HG03460 (cell line): ENCODE data around the gene ZNF335.
"Not testable (repeated sequence)": the region's sequence is repeated elsewhere in the genome, so short reads cannot be mapped to it uniquely, and the experiment has no call there.

ENCODE experiments used
- ATAC-seq: cut with Tn5 transposase; IDR thresholded peaks from one replicate; pipeline ENCODE4 v1.9.1; 2021; ENCODE audit not compliant: unreplicated experiment

The ZNF335 gene

DNA sequence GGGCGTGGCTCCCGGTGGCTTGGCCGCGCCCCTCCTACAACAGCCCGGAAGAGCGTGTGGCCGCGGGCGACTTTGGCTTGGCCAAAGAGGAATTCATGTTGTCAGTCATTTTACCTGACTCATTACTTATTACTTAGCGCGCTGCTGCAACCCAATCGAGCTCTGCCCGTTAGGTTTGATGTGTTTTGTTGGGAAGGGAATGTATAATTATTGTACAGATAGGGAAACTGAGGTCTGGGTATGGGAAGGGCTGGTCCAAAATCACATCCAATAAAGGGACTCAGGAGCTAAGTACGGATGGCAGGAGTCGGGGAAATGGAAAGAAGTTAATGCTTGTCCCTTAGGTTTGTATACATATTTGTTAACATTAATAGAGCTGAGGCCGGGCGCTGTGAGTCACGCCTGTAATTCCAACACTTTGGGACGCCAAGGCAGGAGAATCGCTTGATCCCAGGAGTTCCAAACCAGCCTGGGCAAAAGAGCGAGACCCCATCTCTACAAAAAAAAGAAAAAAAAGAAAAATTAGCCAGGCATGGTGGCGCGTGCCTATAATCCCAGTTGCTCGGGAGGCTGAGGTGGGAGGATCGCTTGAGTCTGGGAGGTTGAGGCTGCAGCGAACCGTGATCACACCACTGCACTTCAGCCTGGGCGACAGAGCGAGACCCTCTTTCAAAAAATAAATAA is 639 bp upstream of the ZNF335 start:
- ATAC-seq, result no peak

DNA sequence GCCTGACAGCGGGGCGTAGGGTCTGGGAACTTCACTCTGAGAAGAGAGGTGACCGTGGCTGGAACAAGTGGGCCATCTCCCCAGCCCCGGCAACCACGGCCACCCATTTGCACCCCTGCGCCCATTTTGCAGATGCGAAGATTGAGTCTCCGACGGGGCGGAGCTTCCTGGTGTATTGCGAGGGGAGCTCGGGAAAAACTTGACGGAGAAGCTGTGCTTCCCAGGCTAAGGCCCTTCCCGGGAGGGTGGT is 653 bp downstream of the ZNF335 start:
- ATAC-seq, result peak; percentile 7

DNA sequence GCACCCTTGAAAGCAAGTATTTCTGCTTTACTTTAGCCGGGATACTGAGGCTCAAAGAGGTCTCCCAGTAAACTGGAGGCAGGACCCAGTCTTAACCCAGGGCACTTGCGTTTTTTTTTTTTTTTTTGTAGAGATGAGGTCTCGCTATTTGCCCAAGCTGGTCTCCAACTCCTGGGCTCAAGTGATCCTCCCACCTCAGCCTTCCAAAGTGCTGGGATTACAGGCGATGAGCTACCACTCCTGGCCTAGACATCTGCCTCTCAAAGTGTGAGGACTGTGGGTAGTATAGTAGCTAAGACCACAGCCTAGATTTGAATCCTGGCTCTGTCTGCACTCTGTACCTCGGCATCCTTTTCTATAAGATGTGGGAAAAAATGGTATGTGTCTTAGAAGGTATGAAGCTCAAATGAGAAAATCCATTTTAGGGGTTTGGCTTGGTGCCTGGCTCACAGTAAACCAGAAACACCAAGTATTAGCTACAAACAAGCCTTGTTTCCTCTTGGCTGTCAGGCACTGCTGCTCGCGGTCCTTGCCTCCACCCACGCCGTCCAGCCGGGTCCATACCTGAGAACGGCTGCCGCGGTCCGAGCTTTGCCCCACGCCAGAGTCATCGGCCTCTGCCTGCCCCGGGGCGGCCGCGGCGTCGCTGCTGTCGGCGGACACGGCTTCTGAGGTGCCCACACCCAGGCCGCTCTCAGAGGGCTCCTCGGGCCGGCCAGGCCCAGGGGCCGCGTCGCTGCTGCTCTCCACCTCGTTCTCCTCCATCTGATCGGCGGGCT is 1.2 kb downstream of the ZNF335 start:
- no peak for ATAC-seq

DNA sequence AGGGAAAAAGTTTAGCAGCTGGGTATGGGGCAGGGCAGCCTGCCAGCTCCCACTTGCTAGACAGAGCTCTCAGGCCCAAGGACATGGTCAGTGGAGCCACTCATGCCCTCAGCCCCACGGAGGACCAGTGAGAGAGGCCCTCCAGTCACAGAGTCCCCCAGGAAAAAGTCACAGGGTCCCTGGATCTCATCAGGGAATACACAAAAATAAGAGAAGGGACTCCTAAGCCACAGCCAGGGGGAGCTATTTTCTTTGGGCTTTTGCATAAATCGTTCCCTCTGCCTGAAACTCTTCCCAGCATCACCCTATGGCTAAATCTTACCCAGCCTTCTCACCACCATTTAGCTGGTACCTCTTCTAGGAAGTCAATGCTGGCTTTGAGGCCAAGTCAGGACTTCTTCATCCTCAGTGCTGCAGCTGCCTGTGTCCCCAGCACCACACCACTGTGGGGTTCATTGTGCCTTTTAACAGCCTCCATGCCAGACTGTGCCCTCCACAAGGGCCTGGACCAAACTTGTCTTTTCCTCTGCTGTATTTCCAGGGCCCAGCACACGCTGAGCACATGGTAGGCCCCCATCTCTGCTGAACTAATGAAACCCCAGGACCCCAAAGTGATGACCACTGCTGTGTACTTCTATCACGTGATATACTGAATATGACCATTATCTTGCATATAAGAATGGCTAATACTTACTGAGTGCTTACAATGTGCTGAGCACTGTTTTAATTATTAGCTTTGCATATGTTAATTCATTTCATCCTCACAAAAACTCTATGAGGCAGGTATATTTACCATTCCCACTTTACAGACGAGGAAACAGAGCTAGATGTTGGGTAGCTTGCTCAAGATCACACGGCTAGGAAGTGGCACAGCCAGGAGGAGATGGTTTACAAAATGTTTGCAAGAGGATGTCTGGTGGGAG is 2.0 kb downstream of the ZNF335 start:
- ATAC-seq, result no peak

DNA sequence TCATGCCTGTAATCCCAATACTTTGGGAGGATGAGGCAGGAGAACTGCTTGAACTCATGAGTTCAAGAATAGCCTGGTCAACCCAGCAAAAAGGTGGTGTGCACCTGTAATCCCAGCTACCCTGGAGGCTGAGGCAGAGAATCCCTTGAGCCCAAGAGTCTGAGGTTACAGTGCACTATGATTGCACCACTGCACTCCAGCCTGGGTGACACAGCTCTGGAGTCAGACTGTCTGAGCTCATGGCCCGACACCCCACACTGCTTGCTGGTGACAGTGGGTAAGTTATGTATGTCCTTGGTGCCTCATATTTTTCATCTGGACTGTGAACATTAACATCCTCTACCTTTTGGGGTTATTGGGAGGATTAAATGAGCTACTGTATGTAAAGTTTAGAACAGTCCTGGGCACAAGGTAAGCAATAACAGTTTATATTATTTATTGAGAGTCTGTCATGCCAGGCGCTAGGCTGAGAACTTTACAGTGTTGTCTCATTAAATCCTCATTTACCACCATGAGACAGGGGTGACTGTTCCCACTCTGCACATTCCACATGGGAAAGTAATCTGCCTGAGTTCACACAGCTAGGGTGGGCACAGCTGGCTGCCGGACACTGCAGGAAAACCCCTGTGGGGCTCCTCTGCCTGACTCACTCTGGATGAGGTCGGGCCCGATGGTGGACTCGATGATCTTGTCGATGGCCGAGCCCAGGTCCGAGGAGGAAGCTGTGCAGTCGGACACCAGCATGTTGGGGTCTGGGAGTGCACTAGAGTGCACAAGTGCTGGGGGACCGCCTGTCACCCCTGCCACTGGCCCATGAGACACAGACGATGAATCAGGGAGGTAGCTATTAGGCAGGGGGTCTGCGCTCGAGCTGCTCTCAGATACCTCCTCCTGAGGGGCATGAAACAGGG is 2.9 kb downstream of the ZNF335 start:
- no peak for ATAC-seq

DNA sequence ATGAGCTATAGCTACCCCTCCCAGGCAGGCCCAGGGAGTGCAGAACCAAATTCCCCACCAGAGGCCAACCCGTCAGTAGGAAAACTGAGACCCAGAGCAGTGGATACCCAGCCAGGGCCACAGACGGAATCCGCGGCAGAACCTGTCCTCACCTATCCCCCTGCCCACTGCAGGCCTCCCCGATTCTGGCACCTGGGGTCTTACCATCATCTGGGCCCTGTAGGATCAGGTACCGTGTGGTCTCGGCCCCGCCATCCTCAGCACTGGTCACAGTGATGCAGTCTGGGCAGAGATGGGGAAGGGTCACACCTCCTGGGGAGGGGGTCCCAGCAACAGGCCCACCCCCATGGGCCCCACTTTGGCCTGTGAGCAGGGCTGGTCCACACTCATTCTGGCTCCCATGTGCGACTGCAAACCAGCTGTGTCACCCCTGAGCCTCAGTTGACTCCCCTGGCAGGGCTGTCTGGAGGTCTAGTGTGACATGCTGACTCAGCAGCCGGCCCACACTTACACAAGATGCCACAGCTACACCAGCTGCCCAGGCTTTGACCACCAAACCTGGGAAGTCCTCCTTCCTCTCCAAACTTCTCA is 3.8 kb downstream of the ZNF335 start:
- no peak for ATAC-seq

DNA sequence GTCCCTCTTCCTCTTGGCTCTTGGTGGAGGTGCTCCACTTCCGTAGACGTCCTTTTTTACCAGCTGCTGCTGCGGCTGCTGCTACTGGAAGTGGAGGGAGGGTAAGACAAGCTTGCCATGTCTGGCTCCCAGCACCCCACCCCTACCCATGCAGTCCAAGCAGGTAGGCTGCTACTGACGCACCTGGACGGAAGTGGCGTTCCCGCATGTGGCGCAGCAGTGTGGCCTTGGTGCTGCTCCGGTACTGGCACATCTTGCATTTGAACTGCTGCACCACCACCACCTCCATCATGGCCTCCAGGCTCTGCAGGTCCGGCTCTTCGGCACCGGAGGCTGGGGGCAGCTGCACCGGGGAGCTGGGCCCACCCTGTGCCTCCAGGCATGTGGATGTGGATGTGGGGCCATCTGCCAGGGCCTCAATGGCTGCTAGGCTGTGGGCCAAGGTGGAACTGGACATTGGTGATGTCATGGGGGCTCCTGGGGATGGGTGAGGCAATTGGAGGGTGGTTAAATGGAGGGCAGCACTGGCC is 4.4 kb downstream of the ZNF335 start:
- ATAC-seq, result no peak

DNA sequence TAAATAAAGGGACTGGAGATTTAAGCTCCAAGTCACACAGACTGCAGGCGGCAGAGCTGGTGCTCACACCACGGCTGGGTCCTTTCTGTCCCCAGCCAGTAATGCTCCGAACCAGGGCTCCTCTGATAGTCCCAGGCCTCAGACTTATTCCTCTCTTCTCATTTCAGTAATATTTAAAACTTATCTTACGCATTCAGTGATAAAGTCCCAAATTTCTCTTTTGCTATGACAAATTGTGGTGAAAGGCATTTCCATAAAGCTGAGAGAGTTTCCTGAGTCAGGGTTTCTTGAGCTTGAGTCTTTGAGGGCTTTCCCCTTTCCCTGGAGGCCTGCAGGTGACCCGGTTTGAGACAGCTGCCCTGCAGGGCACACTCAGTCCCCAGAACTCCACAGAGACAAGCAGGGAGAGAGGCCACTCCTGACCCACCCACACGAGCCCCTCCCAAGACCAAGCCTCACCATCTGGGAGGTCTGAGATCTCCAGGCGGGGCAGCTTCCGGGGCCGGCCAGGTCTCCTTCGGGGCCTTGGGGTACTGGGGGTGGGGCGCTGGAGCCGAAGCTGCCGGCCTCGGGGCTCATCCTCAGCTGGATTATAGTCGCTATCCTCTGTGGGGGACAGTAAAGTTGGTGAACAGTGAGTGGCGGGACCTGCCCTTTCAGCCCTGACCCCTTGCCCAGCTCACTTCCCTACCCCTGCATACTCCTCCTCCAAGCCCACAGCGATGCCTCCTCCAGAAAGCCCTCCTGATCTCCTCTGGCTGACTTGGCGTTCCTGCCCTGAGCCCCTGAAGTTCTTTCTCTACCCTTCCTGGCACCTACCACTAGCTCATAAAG is 6.6 kb downstream of the ZNF335 start:
- no peak for ATAC-seq

DNA sequence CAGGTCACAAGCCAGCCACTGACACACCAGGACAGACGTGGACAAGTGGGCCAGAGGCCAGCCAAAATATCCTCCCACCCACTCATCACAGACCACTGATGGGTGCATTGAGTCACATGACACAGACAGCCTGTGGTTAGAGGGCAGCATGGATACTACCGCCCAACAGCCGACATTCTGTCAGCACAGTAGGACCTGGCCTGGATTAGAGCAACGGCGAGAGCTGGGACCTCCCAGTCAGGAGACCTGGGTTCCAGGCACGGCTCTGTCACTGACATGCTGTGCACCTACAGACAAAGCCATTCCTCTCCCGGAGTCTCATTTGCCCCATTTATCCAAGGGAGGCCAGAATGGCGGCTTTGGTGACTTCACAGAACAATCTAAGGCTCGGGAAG is 8.0 kb downstream of the ZNF335 start:
- ATAC-seq, result no peak

DNA sequence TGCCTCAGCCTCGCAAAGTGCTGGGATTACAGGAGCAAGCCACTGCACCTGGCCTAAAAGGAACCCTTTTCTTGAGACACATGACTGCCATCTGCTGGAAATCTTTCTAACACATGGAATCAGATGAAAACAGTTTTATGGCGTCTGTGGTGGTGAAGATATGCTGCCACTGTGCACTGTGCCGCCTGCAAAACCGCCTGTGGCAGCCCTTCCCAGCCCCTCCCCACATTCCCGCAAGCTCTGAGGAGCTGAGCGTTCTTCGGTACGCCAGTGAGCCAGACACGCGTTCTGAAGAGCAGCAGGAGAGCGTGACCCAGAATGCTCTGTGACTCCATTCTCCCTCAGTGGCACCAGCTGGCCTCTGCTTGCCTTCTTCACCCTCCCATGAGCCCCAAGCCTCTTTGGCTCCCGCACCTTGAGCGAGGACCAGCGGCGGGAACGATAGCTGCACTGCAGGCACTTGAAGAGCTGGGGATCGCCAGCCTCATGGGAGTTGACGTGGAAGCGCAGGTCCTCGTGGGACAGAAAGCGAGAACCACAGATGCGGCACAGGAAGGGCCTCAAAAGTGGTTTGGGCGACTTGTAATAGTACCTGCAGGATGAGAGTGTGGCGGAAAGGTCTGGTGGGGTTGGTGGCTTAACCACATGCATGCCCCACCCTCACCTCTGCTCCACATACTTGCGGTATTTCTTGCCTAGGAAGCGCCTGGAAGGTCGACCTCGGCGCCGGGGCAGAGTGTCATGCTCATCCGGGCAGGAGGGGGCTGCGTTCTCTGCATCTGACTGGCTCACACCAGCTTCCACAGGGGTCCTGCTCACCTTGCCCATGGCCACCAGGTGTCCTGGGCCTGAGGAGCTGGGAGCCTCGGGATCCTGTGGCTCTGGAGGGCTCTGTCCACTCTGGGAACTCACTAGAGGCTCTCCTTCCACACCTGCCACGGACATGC is 8.7 kb downstream of the ZNF335 start:
- ATAC-seq, result no peak

DNA sequence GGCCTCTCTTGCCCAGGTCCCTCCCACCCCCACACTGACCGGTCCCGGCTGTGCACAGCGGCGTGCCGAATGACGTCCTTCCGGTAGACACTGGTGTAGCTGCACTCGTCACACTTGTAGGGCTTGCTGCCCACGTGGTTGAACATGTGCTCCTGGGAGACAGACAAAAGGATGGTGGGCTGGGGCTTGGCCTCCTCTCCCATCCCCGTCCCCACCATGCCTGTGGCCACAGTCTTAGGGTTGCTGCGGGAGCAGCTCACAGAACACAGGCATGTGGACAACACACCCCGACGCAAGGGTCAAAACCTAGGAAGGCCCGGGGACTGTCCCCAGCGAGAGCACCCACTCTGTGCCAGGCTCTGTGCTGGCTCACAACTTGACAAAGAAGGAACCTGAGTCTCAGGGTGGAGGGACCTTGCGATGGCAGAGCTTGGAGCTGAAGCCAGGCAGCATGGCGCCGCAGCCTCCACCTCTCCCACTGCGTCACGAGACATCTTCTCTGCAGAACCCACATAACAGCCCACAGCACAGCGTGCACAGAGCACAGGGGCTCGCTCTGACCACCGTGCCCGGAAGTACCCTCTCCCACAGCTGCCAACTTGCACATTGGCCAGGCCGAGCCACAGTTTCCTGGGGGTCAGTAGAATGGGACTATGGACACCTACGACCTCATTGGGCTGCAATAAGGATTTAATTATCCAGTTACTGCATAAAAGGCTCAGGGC is 9.8 kb downstream of the ZNF335 start:
- no peak for ATAC-seq

DNA sequence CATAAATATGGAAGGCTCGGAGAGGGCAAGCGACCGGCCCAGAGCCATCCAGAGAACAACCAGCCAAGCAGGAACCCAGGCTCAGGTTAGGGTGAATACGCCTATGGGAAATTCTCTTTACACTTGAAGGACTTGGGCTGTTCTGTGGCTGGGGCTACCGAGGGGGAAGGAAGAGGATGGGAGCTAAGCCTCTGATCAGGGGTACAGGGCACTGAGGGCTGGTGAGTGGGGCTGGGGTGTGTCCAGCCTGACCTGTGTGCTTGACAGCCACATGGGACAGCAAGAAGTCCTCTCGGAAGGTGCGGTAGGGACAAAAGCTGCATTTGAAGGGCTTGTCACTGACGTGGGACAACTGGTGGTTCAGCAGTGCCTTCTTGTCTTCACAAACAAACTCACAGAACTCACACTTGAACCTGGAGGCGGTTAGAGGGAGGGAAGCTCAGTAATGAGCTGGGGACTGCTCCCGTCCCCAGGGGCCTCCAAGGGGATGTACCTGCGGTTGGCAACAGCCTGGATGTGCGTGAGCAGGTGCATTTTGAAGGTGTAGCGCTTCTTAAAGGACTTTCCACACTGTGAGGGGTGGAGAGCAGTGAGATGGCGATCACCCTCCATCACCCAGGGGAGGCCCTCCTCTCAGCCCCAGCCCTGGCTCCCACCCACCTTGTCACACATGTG is 11.9 kb downstream of the ZNF335 start:
- no peak for ATAC-seq

DNA sequence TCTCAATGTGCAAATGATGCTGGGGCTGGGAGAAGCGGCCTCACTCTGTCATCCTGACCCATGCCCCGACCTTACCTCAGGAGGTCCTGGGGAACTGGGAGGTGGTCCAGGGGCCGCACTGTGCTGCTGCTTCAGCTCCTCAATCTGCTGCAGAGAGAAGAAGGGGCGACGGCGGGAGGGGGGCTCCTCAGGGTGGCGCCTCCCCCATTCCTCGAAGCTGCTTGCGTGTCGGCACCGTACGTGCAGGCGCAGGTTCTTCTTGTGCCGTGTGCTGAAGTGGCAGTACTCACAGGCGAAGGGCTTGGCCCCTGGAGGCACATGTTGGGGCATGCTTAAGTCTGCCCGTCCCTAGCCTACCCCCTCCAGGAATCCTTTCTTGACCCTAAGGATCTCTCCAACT is 12.9 kb downstream of the ZNF335 start:
- no peak for ATAC-seq

DNA sequence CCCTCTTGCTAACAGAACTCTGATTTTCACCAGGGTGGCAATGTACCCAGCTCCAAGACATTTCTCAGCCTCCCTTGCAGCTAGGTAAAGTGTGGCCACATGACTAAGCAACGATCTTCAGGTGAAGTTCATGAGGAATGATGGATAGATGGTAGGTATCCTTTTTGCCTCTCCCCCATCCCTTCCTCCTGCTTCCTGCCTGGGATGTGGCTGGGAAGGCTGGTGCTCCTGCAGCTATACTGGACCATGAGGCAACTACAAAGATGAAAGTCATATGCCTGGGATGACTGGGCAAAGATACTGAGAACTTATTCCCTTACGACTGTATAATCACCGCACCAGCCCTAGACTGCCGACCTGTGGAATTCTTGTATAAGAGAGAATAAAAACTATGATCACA is 13.4 kb downstream of the ZNF335 start:
- no peak for ATAC-seq

DNA sequence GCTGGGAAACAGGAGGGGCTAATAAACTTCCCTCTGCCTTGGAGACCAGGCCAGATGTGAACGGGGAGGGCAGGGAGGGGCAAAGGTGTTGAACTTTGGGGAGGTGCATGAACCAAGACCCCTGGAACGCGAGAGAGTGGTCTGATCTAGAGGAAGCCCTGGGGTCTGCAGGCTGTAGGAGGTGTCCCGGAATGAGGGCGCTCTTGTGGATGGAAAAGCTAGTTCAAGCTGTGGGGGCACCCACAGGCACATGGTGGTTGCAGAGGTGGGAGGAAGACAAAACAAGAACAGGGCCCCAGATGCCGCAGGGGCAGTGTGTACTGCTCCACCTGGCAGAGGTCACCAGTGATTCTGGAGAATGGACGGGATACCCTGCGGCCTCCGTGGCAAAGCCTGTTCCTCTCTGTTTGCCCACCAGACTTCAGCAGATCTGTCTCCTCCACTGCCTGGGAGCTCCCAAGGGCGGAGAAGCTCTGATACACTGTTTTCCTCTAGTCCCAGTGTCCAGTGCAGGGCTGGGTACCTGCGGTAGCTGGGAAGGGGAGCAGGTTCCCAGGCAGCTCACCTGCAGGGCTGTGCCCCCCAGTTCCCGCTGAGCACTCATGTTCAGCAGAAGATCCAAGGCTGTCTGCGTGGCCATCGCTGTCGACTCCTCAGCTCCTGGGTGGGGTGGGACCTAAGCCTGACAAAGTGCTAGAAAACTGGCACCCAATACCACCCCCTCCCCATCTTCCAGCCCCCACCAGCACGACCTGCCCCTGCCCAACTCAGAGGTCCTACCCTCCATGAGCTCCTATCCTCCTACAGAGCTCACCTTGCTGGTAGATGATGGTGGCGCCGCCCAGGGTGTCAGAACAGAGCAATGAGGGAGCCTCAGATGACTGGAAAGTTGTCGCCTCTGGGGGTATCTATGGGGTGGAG is 14.7 kb downstream of the ZNF335 start:
- ATAC-seq, result no peak

DNA sequence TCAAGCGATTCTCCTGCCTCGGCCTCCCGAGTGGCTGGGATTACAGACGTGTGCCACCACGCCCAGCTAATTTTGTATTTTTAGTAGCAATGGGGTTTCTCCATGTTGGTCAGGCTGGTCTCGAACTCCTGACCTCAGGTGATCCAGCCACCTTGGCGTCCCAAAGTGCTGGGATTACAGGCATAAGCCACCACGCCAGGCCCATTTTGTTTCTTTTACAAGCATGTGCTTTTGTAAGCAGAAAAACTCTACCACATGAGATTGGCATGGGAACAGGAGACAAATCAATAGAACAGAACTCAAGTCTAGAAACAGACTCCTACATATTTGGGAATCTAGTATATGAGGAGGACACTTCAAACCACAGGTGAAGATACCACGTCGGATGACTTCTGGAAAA is 15.7 kb downstream of the ZNF335 start:
- ATAC-seq, result not testable (repeated sequence)
